Measurements from ENCODE around the gene YEATS4.

DNA sequence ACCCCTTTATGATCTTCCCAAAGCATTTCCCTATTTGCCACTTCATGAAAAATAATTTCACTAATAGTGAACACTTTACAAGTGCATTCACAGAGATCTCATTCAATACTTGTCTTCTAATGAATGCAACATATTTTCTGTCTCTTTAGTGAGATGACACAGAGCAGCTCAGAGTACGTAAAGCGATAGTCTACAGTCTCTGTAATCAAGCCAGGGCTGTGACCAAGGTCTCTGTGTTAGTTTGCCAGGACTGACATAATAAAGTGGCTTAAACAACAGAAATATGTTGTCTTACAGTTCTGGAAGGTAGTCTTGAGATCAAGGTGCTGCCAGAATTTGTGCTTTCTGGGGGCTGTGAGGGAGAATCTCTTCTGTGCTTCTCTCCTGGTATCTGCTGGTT, 77.5 kb downstream of the YEATS4 start:
- TF ChIP-seq, protein P1, sequence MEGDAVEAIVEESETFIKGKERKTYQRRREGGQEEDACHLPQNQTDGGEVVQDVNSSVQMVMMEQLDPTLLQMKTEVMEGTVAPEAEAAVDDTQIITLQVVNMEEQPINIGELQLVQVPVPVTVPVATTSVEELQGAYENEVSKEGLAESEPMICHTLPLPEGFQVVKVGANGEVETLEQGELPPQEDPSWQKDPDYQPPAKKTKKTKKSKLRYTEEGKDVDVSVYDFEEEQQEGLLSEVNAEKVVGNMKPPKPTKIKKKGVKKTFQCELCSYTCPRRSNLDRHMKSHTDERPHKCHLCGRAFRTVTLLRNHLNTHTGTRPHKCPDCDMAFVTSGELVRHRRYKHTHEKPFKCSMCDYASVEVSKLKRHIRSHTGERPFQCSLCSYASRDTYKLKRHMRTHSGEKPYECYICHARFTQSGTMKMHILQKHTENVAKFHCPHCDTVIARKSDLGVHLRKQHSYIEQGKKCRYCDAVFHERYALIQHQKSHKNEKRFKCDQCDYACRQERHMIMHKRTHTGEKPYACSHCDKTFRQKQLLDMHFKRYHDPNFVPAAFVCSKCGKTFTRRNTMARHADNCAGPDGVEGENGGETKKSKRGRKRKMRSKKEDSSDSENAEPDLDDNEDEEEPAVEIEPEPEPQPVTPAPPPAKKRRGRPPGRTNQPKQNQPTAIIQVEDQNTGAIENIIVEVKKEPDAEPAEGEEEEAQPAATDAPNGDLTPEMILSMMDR (IDR thresholded peaks at IDR 0.05), result no peak
- TF ChIP-seq POLR2A (IDR thresholded peaks at IDR 0.05), result no peak

Data from heart left ventricle (tissue), 13 donors.